Fibroblast of peridontal ligament (primary cell): Measurements from ENCODE around the gene ACSL6.
A peak's percentile ranks its signal among the peaks of the same experiment; 100 is the strongest.

Experiments used
- DNase-seq: peaks from one replicate; pipeline ENCODE4 v3.0.0-alpha.2; 2010; ENCODE audit errors: extremely low read depth

Gene ACSL6

GRCh38 chr5:131979816-131980215 lies 31.6 kb downstream of the ACSL6 start:
- no peak for DNase-seq

DNA sequence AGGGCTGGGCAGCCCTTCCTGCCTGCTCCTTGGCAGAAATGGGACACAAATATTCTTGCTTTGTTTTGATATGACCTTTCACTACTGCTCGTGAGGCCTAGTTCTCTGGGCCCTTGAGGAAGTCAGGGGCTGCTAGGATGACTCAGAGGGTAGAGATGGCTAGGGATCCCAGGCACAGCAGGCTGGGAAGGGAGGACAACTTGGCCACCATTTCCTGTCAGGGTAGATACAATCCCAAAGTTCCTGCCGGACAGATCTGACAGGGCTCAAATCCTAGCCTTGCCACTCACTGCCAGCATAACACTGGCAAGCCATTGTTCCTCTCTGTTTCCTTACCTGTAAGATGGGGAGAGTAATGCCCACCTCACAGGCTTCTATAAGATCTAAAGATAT lies 34.2 kb downstream of the ACSL6 start:
- DNase-seq: no peak

DNA sequence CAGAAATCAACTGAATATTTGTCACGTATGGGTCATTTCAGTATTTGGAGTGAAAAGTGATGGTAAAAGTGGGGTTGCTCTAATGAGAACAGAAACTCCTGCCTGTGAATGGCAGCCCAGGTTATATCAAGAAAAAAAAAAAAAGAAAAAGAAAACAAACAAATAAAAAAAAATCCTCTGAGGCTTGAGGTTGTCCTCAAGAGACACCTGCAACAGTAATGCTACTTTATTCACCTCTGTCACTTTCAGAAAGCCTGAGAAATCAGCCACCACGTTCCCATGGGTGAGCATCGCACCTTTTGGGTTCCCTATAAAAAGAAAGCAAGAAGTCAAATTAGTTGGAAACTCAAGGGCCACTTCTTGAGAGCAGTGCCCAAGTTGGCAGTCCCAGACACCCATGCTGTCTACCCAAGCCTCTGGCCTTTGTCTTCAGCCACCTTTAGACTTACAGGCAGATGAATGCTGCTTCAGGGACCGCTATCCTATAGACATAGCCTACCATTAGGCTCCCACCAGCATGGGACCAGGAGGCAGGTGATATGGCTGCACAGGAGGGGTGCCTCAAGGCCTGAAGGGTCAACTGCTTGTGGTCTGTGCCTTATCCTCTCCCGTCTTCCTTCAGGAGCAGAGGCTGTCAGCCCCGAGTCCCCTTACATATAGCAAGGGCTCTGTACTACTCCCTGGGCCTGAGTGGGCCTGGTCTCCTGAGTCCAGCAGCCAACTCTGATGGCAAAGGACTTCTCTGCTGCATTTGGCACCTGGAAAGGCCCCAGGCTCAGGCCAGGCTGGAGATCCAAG lies 34.8 kb downstream of the ACSL6 start:
- DNase-seq: no peak

DNA sequence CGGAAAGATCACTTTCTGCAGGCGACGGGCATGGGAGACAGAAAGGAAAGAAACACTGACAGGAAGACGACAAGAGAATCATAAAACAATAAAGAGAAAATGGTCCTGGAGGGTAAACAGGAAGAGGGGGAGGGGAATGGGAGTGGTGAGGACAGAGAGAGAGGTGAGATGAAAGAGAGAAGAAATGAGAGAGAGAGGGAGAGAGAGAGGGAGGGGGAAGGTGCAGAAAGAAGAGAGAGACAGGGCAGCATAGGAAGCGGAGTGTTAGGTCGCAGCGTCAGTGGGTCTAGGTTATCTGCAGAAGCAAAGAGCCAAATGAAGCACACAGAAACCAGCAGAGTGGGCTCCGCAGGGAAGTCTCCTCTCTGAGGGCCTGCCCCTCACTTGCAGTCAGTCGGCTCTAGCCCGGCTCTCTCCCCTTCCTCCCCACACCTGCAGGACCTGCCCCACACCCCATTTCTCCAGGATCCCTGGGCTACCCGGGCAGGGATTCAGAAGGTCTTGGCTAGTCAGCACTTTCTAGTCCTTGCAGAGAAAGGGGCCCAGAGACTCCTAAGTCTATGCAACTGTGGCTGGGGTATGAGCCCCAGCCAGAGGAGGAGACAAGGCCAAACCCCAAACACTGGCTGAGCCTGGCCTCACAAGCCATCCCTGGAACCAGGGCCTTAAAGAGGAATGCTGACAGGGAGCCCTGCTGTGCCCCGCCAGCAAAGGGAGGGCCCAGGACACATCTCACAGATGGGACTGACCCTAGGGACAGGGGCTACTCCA lies 36.3 kb downstream of the ACSL6 start:
- no peak for DNase-seq

DNA sequence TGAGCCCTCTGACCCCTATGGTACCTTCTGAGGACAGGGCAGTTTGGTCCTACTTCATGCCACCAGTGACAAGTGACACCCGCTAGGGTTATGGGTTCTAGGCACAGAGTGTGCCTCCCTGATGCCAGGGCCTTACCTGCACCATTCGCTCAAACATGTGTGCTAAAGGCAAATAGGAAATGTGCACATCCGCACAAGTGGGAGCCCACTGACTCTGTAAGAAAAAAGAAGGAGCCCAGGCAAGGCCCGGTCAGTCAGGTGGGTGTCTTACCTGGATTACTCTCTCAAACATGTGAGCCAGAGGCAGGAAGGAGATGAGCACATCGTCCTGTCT lies 36.9 kb downstream of the ACSL6 start:
- DNase-seq: no peak

DNA sequence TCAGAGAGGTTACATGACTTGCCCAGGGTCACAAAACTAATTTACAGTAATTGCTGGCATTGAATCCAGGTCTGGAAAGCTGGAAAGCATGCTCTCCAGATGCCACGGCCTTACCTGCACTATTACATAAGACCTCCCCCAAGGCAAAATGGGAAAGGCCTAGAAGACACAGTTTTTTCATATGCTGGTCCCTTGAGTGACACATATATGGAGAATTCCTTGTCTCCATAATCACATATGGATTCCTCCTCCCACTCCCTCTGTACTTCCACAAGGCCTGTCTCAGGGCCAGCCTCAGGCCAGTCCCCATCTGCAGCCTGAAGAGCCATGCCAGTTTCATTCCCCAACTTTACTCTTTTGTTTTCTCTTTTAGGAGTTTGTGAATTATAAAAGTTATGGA lies 37.4 kb downstream of the ACSL6 start:
- DNase-seq: no peak

DNA sequence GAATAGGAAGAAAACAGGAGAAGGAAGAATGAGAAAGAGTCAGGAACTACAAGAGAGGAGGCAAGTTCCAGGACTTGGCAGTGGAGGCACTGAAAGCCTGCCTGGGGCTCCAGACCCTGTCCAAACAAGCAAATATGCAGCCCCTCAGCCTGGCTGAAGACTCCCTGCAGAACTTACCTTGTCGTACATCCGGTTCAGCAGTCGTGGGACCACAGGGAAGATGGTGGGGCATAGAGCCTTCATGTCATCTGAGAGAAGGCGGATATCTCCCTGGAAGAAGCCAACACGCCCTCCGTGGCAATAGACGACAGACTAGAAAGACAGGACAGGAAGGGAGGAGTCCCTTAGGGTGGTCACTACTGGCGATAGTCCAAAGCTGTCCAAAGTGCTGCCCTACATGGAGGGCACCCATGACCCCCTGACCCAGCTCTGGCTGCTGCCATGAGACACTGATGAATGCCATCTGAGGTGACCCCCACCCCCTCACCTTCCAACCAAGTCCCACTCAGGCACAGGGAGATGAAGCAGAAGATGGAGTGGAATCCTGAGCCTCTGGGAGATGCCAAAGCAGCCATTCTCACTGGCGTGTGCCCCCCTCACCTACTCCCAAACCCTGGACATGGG lies 38.3 kb downstream of the ACSL6 start:
- DNase-seq: no peak

GRCh38 chr5:131968396-131968954 lies 43.0 kb downstream of the ACSL6 start:
- peak; percentile 69 for DNase-seq

DNA sequence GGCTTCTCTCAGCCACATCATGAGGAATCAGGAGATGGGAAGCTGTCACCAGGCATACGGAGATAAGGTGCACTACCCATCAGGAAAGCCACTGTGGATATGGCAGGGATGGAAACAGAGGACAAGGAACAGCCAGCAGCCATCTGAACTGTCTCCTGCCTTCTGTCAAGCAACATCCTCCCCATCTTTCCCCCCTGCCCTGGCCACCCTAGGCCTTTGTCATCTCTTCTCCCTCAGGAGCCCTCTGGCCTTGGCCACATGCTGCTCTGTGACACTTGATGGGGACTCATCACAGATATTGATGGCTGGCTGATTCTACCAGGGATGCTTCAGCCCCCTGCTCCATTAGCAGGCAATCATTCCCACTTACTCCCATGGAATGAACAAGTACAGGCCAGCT lies 44.9 kb downstream of the ACSL6 start:
- DNase-seq: no peak

GRCh38 chr5:131965826-131966415 lies 45.5 kb downstream of the ACSL6 start:
- no peak for DNase-seq

DNA sequence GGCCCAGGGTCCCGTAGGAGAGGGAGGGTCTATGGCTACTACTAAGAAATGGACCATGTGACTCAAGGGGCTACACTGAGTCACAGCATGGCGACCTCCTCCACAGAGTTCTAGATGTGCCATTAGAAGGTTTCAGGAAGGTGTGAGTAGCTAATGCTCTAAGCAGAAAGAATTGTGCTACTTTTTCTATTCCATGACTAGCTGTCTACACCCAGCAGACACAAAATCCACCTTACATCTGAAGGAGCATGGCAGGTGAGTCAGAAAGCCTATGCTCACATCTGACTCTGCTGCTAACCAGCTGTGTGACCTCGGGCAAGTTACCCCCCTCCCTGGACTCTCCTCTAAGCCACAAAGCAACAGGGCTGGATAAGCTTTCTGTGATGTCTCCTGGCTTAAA lies 51.6 kb downstream of the ACSL6 start:
- DNase-seq: no peak

GRCh38 chr5:131959136-131959535 lies 52.3 kb downstream of the ACSL6 start:
- DNase-seq: no peak

DNA sequence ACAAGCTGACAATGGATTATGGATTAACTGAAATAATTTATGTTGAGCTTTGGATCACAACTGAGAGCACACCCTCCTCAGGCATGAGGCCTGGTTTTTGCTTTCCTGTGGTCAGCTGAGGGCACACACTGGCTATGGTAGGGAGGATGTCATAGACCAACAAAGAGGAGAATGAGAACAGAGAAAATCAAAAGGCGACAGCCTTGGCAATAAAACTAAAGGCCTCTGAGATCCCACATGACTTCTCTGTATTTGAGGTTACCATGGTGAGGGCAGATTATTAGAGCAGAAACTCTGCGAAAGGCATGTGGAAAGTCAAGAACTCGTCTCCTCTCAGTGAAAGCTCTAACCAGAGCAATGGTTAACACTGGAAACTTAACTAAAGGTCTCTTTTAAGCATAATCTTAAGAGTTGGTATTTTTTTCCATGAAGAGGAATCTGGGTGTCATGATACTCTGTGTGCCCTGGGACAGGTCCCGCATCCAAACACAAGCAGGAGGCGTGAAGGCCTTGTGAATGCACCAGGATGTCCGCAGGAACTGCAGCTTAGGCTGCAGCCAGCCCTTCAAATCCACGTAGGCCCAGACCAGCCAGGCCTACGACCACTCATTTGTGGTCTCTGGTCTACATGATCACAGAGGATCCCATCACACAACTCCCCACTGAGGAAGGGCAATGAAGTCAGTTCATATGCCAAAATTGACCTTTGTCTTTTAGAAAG lies 53.6 kb downstream of the ACSL6 start:
- DNase-seq: no peak

DNA sequence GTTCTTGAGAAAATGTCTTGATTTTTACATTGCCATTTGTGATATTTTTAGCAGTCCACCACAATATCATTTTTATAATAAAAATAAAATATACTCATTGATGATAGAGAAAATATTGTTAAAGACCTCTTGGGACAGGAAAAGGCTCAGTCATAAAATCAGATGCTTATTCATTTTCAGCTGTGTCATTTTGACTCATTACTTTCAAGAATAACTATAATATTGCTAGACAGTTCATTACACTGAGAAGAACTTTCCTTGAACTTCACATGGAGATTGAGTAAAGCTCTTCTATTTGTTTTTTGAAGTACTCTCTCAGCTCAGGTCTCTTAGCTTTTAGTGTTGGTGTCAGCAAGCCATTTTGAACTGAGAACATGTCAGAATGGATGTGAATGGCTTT lies 57.5 kb downstream of the ACSL6 start:
- DNase-seq: no peak

DNA sequence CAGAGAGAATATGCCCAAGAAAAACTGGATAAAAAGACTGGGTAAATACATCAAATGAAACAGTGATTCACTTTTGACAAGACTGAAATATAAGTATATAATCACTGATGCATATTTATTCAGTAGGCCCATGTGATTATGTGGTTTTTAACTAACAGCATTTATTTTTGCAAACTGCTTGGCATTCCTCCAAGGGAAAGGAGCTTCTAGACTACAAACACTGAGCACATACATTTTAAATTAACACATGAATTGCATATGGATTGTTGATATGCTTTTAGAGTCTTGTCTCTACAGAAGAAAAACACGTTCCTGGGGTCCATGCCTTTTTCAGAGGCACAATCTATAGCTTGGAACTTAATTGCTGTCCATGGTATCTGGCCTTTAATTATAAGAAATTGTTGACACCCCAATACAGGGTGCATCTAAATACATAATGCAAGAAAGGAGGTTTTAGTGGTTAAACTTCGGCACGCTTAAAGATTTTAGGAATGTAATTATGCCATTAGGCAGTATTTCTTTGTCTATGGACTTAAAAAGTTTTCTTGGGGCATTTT lies 59.1 kb downstream of the ACSL6 start:
- DNase-seq: peak; percentile 45

DNA sequence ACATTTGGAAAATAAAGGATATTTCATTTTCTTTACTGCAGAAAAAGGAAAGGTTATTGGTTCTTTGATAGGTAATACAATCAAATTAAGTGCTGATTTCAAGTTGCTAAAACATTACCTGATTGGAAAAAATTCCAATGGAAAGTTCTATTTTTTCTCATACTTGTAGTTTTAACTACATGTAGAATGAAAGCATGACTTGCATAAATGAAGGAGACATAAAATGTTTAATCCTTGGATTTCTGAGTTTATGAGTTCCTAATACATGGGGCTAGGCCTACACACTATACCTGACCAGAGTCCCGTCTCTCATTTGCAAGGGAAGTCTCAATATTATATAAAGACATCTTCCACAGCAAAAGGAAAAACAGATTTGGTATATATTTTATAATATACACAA lies 60.8 kb downstream of the ACSL6 start:
- DNase-seq: no peak

- no peak for DNase-seq
Measured at GRCh38 chr5:131947445-131947844, 64.0 kb downstream of the ACSL6 start.

GRCh38 chr5:131945551-131946168 lies 65.8 kb downstream of the ACSL6 start, which contains the start of gene MEIKIN:
Gene MEIKIN (minus strand): TSS chr5:131945663. CDS start chr5:131945505, 158 bp downstream.
- no peak for DNase-seq

- DNase-seq: no peak
Measured at GRCh38 chr5:131944702-131945550, 66.5 kb downstream of the ACSL6 start.

DNA sequence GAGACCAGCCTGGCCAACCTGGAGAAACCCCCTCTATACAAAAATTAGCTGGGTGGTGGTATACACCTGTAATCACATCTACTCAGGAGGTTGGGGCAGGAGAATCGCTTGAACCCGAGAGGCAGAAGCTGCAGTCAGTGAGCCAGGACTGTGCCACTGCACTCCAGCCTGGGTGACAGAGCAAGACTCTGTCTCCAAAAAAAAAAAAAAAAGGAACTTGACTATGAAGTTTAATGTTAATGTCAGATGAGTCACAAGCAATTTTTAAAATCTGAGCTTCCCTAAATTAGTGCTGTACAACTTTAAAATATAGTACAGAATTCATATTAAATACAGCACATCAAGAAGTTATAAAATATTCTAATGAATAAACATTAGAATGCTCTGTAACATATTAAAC lies 67.5 kb downstream of the ACSL6 start:
- DNase-seq: no peak
